T-helper 2 cell (primary cell): ENCODE measurements around the gene TBL2.
"Not testable (repeated sequence)": the region's sequence is repeated elsewhere in the genome, so short reads cannot be mapped to it uniquely, and the experiment has no call there.

Experiments used
- DNase-seq, 5 experiments: peaks; one replicate each; pipeline versions ENCODE4 v3.0.0 to v3.0.0-alpha.2; 2012 to 2022

TBL2 gene

DNA sequence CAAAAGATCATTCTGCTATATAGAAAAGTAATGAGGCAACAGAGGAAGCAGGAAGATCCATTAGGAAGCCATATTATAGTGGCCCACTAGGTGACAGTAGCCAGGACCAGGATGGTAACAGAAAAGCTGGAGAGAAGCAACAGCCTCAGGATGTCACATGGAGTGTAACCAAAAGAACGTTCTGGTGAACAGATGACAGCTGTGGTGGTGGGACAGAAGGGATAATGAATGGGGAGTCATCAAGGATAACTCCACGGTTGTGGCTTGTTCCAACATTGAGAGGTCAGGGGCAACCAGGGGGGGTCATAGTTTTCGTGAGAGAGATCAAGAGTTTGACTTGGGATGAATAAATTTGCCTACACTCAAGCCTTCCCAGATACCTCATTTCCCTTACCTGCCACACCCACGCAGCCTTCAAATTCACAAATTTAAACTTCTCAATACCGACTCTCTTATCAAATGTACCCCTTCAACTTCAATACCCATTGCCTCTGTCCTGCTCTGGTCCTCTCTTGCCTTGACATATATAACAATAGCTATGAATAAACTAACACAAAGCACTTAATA lies 9.3 kb downstream of the TBL2 start:
- no peak for DNase-seq

DNA sequence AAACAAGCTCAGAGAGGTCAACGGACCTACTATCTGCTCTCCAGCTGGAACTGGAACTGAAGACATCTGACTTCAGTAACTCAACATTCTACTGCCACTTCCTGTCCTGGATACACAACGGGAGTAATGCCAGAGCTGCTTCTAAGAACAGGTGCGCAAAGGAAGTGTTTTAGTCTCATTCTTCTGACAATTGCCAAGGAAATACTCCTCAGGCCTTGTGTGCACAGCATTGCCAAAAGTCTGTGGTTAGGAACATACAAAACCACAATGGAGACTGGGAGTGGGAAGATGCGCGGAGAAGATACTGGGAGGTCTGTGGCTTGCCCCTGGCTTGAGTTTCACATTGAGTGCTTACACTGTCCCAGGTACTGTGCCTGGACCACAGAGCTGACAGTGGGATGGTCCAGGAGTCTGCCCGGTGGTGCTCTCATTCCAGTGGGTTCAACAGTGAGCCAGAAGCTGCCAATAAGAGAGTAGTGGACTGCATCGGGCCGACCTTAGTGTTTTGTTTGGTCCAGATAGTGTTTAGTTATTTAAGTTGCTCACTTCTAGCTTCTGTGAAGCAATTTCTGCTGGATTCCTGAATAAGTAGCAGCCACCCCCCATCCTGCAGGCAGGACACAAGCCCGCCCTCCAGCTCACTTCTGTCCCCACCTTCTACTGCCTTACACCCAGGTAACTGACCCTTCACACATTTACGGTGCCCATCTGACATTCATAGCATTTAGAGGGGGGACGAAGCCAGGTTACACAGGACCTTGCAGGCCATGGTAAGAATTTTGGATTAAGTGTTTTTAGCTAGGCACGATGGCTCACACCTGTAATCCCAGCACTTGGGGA lies 10.3 kb downstream of the TBL2 start:
- no peak for DNase-seq

DNA sequence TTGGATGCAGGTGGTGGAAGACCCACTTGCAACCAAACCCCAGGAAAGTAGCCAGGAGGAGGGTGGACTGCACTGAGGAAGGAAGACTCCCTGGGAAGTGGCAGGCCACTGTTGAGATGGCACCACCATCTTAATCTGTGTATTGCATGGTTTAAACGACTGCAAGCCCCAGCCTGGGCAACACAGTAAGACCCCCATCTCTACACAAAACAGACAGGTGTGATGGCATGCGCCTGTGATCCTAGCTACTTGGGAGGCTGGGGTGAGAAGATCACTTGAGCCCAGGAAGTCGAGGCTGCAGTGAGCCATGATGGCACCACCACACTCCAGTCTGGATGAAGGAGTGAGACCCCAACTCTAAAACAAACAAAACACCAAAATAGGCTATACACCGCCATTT lies 11.2 kb downstream of the TBL2 start:
- DNase-seq = no peak

DNA sequence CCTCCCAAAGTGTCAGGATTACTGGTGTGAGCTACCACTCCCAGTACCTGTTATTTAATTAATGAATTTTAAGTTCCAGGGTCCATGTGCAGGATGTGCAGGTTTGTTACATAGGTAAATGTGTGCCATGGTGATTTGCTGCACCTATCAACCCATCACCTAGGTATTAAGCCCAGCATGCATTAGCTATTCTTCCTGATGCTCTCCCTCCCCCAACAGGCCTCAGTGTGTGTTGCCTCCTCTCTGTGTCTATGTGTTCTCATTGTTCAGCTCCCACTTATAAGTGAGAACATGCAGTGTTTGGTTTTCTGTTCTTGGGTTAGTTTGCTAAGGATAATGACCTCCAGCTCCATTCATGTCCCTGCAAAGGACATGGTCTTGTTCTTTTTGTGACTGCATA lies 11.9 kb downstream of the TBL2 start:
- DNase-seq = peak in 1 of 5 experiments; percentile 33

DNA sequence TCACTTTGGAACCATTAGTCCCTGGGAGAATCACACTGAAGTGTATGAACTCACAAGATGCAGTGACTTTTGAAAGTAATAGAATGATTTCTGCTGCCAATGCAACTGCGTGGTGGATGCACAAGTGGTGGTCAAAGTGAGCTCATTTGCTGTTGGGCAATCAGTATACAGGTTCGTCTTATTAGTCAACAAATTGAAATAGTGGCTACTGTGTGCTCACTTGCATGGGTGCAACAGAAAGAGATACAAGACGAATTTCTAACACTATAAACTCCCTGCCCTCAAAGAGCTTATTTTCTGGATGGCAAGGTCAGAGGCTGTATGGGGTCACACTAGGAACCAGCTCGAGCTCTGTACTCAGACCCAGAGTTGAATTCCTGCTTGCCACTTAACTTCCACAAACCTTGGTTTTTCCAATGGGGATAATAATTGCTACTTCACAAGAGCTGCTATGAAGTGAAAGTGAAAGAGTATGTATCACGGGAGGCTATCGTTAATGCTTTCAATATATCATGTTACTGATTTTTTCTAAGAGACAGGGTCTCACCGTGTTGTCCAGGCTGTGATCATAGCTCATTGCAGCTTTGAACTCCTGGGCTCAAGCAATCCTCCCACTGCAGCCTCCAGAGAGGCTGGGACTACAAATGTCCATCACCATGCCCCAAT lies 12.6 kb downstream of the TBL2 start:
- DNase-seq = peak in 1 of 5 experiments; percentile 33

DNA sequence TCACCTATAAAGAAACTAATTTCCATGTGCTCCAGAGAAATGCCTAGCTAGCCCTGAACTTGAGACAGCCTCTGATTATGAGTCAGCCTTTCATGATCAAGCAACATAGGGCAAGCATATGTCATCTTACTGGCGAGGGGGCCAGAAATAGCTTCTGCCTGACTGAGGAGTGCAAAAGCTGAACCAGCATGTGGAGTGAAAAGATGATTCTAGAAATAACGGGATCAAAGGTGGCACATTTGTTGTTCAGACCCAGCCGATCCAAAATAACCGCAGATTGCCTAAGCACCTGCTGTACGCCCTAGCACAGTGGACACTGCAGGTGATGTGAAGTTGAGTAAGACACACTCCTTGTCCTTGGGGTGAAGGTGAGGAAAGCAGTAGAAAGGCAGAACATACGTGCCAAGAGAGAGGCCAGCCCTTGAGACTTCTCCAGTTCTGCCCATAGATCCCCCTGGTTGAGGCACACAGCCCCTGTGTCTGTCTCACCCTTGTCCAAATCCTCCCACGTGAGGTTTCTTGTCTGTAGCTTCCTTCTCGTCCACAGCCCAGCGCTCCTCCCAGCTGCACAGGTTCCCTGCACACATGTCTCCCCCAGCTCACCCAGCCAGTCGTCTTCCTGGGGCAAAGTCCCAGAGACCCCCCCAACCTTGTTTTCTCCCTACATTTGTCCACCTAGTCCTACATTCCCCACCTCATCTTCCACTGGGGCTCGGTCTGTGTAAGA lies 18.1 kb downstream of the TBL2 start:
- peak in 1 of 5 experiments; percentile 38 for DNase-seq

DNA sequence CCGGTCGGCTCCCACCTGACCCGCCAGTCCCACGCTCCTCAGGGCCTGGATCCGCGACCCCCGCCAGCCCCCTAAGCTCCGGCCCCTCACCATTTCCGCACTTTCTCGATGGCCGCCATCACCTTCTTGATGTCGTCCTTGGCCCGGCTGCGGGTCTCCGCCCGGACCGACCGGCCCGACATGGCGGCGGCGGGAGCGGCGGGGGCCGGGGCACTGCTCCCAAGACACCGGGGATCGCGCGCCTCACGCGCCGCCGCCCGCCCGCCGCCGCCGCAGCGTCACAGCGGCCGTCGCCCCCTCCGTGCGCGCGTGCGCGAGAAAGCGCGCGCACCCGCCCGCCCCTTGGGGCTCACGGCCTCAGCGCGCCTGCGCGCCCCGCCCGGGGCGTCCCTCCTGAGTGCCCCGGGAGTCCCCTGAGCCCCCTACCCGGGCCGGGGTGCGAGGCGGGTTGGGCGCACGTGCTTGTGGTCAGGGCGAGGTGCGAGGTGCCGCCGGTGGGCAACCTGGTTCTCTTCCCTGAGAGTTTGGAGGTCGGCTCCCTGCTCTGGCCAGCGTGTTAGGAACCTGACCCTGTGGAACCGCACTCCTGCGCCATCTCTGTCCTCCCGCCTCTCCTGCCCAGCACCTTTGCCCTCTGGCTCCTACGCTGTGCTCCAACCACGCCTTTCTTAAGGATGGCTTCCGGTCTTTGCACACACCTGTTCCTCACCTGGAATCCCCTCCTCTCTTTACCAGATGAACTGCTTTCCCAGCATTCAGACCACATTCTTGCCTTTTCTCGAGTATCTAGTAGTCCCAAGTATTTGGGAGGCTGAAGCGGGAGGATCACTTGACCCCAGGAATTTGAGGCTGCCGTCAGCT lies 20.8 kb downstream of the TBL2 start, which contains the start of gene BCL7B:
TSS of gene BCL7B (minus strand) at position 294 of the 861 bp plus-strand sequence. CDS start at position 182, 112 bp downstream.
- peak; percentile 60 to 90 (median 72) for DNase-seq

DNA sequence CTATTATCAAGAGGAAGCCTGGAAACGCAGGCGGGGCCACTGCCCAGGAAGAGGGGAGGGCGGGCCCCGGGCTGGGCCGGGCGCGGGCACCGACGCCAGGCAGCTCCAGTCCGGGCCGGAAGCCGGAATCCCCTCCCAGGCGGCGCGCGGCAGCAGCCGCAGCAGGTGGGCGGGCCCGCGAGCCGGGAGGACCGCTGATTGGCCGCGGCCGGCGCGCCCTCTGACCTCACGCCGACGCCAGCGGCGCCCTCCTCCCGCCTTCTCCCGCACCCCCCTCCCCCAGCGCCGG lies 21.3 kb downstream of the TBL2 start:
- peak; percentile 84 to 97 (median 89) for DNase-seq

DNA sequence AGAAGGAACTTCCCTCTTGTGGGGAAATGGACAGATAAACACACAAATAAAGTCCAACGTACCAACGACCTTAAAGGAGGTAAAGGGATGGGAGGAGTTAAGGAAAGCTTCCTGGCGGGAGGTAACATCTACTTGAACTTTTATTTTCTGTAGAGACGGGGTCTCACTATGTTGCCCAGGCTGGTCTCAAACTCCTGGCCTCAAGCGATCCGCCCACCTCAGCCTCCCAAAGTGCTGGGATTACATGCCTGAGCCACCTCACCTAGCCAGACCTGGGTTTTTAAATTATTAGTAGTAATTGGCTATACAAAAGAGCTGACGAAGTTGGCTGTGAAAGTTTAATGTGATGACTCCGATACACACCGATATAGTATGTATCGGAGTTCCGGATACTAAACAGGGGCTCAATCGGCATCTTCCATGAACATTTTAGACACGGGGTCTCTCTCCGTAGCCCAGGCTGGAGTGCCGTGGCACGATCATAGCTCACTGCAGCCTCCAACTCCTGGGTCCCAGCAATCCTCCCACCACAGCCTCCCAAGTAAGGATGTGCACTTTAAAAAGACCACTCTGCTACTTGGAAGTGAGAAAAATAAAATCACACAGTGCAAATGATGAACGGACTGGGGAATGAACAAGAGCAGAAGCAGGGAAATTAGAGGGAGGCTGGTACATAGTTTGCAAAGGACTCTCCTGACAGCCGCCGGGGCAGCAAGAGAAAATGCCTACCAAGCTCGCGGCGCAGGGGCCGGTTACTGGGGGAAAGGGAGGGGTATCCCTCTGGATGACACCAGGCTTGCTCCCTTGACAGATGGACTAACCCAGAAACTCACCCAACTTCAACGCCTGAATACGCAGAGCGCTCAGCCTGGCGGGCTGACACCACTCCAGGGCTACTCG lies 21.9 kb downstream of the TBL2 start:
- no peak for DNase-seq

DNA sequence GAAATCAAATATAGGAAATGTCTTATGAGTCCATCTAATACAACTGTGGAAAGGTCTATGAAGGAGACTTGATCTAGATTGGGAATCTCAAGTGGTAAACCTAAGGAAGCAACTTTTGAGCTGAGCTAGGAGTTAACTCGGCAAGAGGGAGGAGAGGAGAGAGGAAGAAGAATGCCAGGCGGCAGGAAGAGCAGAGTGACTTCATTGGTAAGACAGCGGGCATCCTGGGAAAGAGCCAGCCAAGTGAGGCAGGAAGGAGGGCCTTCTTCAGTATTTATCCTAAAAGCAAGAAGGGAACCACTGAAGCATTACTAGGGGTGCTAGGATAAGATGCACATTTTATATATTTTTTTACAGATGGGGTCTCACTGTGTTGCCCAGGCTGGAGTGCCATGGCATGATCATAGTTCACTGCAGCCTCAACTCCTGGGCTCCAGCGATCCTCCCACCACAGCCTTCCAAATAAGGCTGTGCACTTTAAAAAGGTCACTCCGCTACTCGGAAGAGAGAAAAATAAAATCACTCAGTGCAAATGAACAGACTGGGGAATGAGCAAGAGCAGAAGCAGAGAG lies 22.9 kb downstream of the TBL2 start:
- no peak for DNase-seq

DNA sequence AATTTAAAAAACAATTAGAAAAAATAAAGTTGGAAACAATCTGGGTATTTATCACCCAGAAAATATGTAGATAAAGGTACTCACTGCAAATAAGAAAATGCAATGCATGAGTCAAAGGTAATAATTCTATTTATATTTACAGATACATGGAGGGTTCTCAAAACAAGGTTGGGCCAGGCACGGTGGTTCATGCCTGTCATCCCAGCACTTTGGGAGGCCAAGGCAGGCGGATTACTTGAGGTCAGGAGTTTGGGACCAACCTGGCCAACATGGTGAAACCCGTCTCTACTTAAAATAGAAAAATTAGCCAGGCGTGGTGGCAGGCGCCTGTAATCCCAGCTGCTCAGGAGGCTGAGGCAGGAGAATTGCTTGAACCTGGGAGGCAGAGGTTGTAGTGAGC lies 28.3 kb downstream of the TBL2 start:
- not testable (repeated sequence) for DNase-seq

DNA sequence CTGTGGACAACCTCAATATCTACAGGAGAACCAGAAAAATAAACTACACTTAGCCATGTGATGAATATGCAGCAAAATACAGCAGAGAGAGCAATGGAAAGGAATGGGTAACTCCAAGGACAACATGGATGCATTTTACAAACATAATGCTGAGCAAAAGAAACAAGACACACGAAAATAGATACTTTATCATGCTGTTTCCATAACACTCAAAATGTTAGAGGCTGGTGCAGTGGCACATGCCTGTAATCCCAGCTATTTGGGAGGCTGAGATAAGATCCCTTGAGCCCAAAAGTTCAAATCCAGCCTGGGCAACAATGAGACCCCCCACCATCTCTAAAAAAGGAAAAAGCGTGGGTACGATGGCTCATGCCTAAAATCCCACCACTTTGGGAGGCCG lies 29.2 kb downstream of the TBL2 start:
- DNase-seq = no peak

DNA sequence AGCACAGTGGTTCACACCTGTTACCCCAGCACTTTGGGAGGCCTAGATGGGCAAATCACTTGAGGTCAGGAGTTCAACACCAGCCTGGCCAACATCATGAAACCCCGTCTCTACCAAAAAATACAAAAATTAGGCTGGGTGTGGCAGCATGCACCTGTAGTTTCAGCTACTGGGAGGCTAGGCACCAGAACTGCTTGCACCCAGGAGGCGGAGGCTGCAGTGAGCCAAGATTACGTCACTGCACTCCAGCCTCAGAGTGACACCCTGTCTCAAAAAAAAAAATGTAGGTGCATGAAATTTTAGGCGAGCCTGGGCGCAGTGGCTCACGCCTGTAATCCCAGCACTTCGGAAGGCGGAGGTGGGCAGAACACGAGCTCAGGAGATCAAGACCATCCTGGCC lies 30.5 kb downstream of the TBL2 start:
- DNase-seq = no peak

DNA sequence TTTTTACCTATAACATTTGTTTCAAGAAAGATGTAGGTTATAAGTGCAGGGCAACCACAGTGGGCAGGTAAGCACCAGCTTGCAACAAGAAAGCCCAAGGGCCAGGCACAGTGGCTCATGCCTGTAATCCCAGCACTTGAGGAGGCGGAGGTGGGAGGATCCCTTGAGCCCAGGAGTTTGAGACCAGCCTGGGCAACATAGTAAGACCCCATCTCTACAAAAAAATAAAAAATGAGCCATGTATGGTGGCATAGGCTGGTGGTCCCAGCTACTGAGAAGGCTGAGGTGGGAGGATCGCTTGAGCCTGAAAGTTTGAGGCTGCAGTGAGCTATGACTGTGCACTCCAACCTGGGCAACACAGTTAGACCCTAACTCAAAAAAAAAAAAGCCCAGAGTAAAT lies 33.7 kb downstream of the TBL2 start:
- DNase-seq = no peak

DNA sequence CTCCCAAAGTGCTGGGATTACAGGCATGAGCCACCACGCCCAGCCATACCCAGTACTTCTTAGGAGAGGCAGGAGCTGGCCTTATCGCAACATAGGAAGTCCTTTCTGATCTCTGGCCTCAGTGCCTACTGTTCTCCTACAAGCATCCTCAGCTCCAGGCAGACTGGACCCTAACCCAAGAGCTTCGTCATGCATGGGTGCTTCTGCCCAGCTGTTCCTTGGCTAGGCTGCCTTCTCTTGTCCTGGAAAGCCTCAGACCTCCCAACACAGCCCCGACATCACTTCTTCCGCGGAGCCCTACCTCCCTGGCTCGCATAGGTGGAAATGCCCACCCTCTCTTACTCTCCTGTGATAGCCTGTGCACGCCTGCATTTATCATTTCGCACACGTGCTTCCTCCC lies 36.7 kb downstream of the TBL2 start:
- no peak for DNase-seq

DNA sequence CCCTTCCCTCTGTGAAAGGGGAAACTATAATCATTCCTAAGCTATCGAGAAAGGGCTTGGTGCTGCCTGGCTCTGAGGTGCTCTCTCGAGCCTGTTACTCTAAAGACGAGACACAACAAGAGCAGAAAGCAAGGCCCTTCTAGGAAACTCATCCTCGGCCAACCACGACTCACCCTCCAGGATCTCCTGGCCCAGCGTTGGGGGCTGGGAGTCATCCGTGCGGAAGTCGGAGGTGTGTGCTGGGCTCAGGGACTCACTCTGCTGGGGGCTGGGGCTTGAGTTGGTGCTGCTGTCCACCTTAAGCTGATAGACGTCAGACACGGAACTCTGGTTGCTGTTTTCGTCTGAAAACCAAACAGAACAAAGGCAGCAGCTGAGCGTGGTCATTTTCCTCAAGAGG lies 38.7 kb downstream of the TBL2 start:
- no peak for DNase-seq

DNA sequence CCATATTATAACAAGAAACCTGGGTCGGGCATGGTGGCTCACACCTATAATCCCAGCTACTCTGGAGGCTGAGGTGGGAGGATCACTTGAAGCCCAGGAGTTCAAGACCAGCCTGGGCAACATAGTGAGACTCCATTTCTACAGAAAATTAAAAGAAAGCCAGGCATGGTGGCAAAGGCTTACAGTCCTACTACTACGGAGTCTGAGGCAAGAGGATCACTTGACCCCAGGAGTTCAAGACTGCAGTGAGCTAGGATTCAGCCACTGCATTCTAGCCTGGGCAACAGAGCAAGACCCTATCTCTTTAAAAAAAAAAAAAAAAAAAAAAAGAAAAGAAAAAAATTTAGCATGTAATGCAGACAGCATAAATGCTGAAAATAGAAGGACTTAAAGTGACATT lies 39.9 kb downstream of the TBL2 start:
- not testable (repeated sequence) for DNase-seq

DNA sequence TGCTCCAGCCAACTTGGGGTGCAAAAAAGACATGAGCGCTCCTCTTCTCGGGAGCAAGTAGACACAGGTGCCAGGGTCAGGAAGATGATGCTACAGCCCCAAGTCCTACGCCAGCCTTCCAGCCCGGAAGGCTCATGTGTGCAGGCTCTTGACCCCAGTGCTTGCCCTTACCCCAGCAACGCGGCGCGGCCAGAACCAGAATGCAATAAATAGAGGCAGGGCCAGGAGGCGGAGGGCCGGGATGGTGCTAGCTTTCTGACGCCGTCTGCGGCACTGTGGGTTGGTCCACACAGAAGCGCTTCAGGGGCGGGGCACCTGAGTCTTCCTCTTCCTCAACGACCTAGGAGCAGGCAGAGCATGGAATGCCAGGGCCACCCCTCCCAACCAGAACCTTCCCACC lies 41.3 kb downstream of the TBL2 start:
- DNase-seq = no peak

DNA sequence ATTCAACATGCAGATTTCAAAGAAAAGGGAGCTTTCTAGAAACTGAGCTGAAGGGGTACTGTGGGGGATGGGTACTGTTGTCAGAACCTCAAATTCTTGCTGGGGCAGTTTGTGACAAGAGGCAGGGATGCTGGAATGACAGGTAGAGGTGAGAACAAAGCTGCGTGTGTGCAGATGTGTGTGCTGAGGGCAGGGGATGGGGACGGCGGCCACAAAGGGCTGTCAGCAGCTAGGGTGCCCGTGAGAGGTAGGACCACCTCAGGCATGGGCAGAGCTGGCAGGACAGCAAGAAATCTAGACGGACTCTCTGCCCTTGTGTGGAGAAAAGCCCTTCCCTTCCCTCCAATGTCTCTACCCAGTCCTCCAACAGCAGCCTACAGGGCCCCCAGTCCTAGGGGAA lies 41.9 kb downstream of the TBL2 start:
- no peak for DNase-seq

DNA sequence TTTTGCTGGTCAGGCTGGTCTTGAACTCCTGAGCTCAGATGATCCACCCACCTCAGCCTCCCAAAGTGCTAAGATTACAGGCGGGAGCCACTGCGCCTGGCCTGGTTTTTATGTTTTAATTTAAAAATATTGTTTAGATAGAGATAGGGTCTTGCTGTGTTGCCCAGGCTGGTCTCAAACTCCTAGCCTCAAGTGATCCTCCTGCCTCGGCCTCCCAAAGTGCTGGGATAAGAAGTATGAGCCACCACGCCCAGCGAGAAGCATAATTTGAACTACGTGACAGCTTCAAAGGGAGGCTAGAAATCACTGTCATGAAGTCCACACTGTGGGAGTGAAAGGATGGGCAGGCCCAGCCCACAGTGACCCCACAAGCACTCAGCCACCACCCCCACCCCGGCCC lies 42.5 kb downstream of the TBL2 start:
- not testable (repeated sequence) for DNase-seq

DNA sequence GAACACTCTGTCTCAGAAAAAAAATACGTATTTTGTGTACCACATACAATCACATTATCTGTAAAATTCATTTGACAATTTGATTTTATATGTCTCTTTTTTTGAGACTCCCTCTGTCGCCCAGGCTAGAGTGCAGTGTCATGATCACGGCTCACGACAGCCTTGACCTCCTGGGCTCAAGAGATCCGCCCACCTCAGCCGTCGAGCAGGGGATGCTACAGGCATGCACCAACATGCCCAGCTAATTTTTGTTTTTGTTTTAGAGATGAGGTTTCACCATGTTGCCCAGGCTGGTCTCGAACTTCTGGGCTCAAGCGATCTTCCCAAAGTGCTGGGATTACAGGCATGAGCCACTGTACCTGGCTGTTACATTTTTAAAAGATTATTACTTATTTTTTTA lies 44.6 kb downstream of the TBL2 start:
- DNase-seq = no peak
